K562 (cell line): ENCODE results near the gene GGACT. TPM values are rescaled to one million over a fixed set of nuclear protein-coding genes. Genes with fewer than 3 reads are reported as not detected.

ENCODE experiments used
- ATAC-seq: fragments of 200-7000 bp; cut with Tn5 transposase; 3 replicates; pipeline ENCODE4 v1.9.1; 2020; ENCODE audit warnings: moderate library complexity
- BruUV-seq: library from RNA; stranded (reverse); fragments of 400-500 nt; replicated peaks from 2 replicates; lab custom pipeline; 2021; lab: Mats Ljungman, UMichigan
- CTCF ChIA-PET: fragments of 300-600 bp; formaldehyde crosslinking; extraction: SDS; loops from one replicate; lab custom pipeline; 2021; ENCODE audit warnings: low intra/inter-chr PET ratio; lab: Yijun Ruan, JAX
- POLR2A ChIA-PET: fragments of 300-600, 350-650 bp; sonication (Branson Sonifier 250); formaldehyde crosslinking; extraction: SDS; loops from one replicate; lab custom pipeline; 2021; ENCODE audit warnings: antibody characterized with exemption, inconsistent platforms; lab: Yijun Ruan, JAX
- DNase-seq, 4 experiments: peaks; one replicate each; pipeline versions ENCODE4 v3.0.0 to v3.0.0-alpha.2; 2011 to 2018; ENCODE audit warnings: low spot score in 3 of 4, mixed read lengths in 3 of 4; ENCODE audit errors: extremely low read depth in 1 of 4
- FAIRE-seq: peaks from 2 replicates; lab custom pipeline; 2011; peaks lifted over from hg19 to GRCh38; lab: Jason Lieb, UNC
- H2AFZ ChIP-seq: 2 replicates; pipeline ENCODE4 v1.6.0; 2011; ENCODE audit warnings: low read depth, low read length, control low read depth, inconsistent platforms
- H3K27ac ChIP-seq: fragments of 200-600 bp; 3 replicates; pipeline ENCODE4 v1.8.0; 2011; ENCODE audit warnings: low read depth, mild to moderate bottlenecking, control low read depth, inconsistent platforms, low read length, moderate library complexity, mixed read lengths; ENCODE audit errors: extremely low read depth
- H3K27me3 ChIP-seq, 2 experiments: fragments of 300-600 bp in 1 of 2; 2 replicates in 1 of 2; 3 replicates in 1 of 2; pipeline versions ENCODE4 v1.6.0 to v1.8.0; 2011; ENCODE audit warnings: inconsistent platforms in 2 of 2, low read length in 2 of 2, mild to moderate bottlenecking in 1 of 2, mixed read lengths in 1 of 2, moderate library complexity in 1 of 2; ENCODE audit not compliant: control insufficient read depth in 2 of 2, insufficient read depth in 2 of 2
- H3K36me3 ChIP-seq: fragments of 300-600 bp; 3 replicates; pipeline ENCODE4 v1.8.0; 2011; ENCODE audit warnings: mild to moderate bottlenecking, low read length, inconsistent platforms; ENCODE audit not compliant: control insufficient read depth, insufficient read depth
- H3K4me1 ChIP-seq, 2 experiments: fragments of 200-600 bp in 1 of 2; replicated peaks in 1 of 2; 2 replicates in 1 of 2; 3 replicates in 1 of 2; pipeline versions ENCODE4 v1.5.1 to v1.8.0; 2011; ENCODE audit warnings: inconsistent platforms in 2 of 2, low read length in 2 of 2, mild to moderate bottlenecking in 1 of 2, mixed read lengths in 1 of 2, moderate library complexity in 1 of 2; ENCODE audit not compliant: control insufficient read depth in 2 of 2, insufficient read depth in 2 of 2
- H3K4me2 ChIP-seq: 2 replicates; pipeline ENCODE4 v1.6.1; 2011; ENCODE audit warnings: low read length, control low read depth, inconsistent platforms, mixed read lengths; ENCODE audit not compliant: insufficient read depth
- H3K4me3 ChIP-seq: fragments of 200-600 bp; sonication (generic), shearing (Covaris generic); 2 replicates; pipeline ENCODE4 v1.5.1; 2016; ENCODE audit warnings: control low read depth, inconsistent platforms
- H3K79me2 ChIP-seq: fragments of 200-600 bp; 3 replicates; pipeline ENCODE4 v1.8.0; 2011; ENCODE audit warnings: low read length, inconsistent platforms; ENCODE audit not compliant: control insufficient read depth, insufficient read depth
- H3K9ac ChIP-seq, 2 experiments: 2 replicates each; pipeline versions ENCODE4 v1.6.0 to v1.6.1; 2011; ENCODE audit warnings: low read depth in 2 of 2, low read length in 2 of 2, control low read depth in 1 of 2, inconsistent platforms in 1 of 2, mild to moderate bottlenecking in 1 of 2, mixed read lengths in 1 of 2; ENCODE audit not compliant: insufficient read depth in 1 of 2
- H3K9me1 ChIP-seq: one replicate; pipeline ENCODE4 v1.6.0; 2011; ENCODE audit warnings: inconsistent platforms, mild to moderate bottlenecking, low read length, moderate library complexity; ENCODE audit not compliant: control insufficient read depth, insufficient read depth
- H3K9me3 ChIP-seq: replicated peaks from 2 replicates; pipeline ENCODE4 v1.5.1; 2011; ENCODE audit warnings: low read depth, low read length, inconsistent platforms; ENCODE audit not compliant: control insufficient read depth, insufficient read depth
- H4K20me1 ChIP-seq: replicated peaks from 2 replicates; pipeline ENCODE4 v1.6.1; 2011; ENCODE audit warnings: low read length, inconsistent platforms, mixed read lengths; ENCODE audit not compliant: control insufficient read depth, insufficient read depth
- ARNT ChIP-seq, 2 experiments: fragments of 450-650 bp; IDR thresholded peaks; 2 replicates each; pipeline ENCODE4 v1.6.1; 2016; ENCODE audit warnings: mild to moderate bottlenecking in 1 of 2
- CREB5 ChIP-seq: fragments of 250-450 bp; sonication (Bioruptor Pico); IDR thresholded peaks from 2 replicates; pipeline ENCODE4 v1.5.0; 2020; ENCODE audit warnings: mild to moderate bottlenecking
- FOXJ3 ChIP-seq: sonication (generic); formaldehyde crosslinking; IDR thresholded peaks from 2 replicates; pipeline ENCODE4 v1.4.0; 2020; ENCODE audit warnings: mild to moderate bottlenecking, missing genetic modification reagents
- MTF1 ChIP-seq: fragments of 250-450 bp; sonication (Bioruptor Pico); IDR thresholded peaks from 2 replicates; pipeline ENCODE4 v1.9.0; 2021; ENCODE audit warnings: moderate library complexity, mild to moderate bottlenecking, inconsistent platforms, borderline replicate concordance
- MYNN ChIP-seq, 2 experiments: sonication (generic); formaldehyde crosslinking in 1 of 2; IDR thresholded peaks; 2 replicates each; pipeline versions ENCODE4 v1.5.0 to v1.6.1; 2016 to 2020; ENCODE audit warnings: antibody characterized with exemption in 1 of 2, missing genetic modification reagents in 1 of 2
- PCBP2 ChIP-seq: fragments of 200-400 bp; formaldehyde crosslinking; IDR thresholded peaks from 2 replicates; pipeline ENCODE4 v1.6.1; 2018; ENCODE audit warnings: low read length, low read depth, mild to moderate bottlenecking, moderate library complexity; ENCODE audit not compliant: poor library complexity, severe bottlenecking
- ZC3H11A ChIP-seq: IDR thresholded peaks from 2 replicates; pipeline ENCODE4 v1.6.1; 2012; ENCODE audit warnings: low read depth, low read length, improper control_type of control experiment
- ZNF507 ChIP-seq: conservative IDR thresholded peaks from 2 replicates; pipeline ENCODE4 v1.6.1; 2017; ENCODE audit warnings: missing genetic modification characterization, missing compliant biosample characterization
- whole genome bisulfite sequencing: fragments of 100-300 bp; shearing (Covaris generic); methylation state at CpG from one replicate; pipeline ENCODE4 v1.1.6; 2016; ENCODE audit warnings: low coverage, mixed read lengths; ENCODE audit not compliant: insufficient coverage; ENCODE audit errors: missing lambda C conversion rate; 5-methylcytosine and 5-hydroxymethylcytosine counted together
- in situ Hi-C: fragments of 300-500 bp; cut with MboI; formaldehyde crosslinking; loops from 4 replicates; pipeline ENCODE4 v1.15.0; 2018; ENCODE audit warnings: inconsistent platforms, mixed read lengths
- intact Hi-C: fragments of 100-400 bp; cut with micrococcal nuclease; formaldehyde crosslinking; loops from 2 replicates; pipeline ENCODE4 v1.14.2; 2022
- polyA plus RNA-seq, 8 experiments: library from polyadenylated mRNA; depleted of rRNA in 4 of 8; stranded (reverse) in 5 of 8; unstranded in 3 of 8; fragments of >200 nt; fragmentation: Nextera tagmentation in 2 of 8; fragmentation: Illumina TruSeq in 1 of 8; extraction: Ambion mirVana in 2 of 8; extraction: Trizol in 1 of 8; gene quantifications; 2 replicates each; pipeline versions ENCODE4 v1.2.1 to v1.2.3, GENCODE V29; 2011 to 2014; ENCODE audit warnings: inconsistent platforms in 1 of 8, missing spikeins in 1 of 8
- total RNA-seq, 7 experiments: library from RNA; depleted of rRNA in 6 of 7; stranded (reverse); fragments of >200 nt in 6 of 7; fragmentation: Illumina TruSeq in 2 of 7; extraction: Trizol in 2 of 7; gene quantifications; 2 replicates each; pipeline versions ENCODE4 v1.2.1 to v1.2.3, GENCODE V29; 2011 to 2021; ENCODE audit warnings: low replicate concordance in 1 of 7

GGACT gene
- total and polyA plus RNA-seq, 9 of the 15 experiments (the other 6 are each of a cell fraction or from before 2014, with no cell fraction given): 0.20 to 3.2 (median 1.7) TPM

GRCh38 chr13:100520936-100521850 is 67.4 kb downstream of the GGACT start:
- no peak overlapping the region for H2AFZ ChIP-seq
- no TSS peak for BruUV-seq
- in situ Hi-C loops: no loop called here
- 49% methylated on average over 13 of the region's 27 CpGs for WGBS
- no peak for DNase-seq
- intact Hi-C loops: no loop called here
- H3K79me2 ChIP-seq: no peaks in the 10 kb centered on the region
- H3K9me3 ChIP-seq: no peaks in the 10 kb centered on the region
- H3K27ac ChIP-seq: no peak overlapping the region
- no peaks in the 10 kb centered on the region for H3K4me1 ChIP-seq
- ATAC-seq: no peak
- H4K20me1 ChIP-seq: no peaks in the 10 kb centered on the region
- H3K9me1 ChIP-seq: no peaks in the 10 kb centered on the region
- H3K4me2 ChIP-seq: no peak overlapping the region
- no peaks in the 10 kb centered on the region for H3K36me3 ChIP-seq
- H3K27me3 ChIP-seq: no peaks in the 10 kb centered on the region
- TF ChIP-seq ZNF507: no peak
- no peak for TF ChIP-seq MYNN (IDR thresholded peaks at IDR 0.05)
- TF ChIP-seq MYNN (CRISPR knock-in tag; IDR thresholded peaks at IDR 0.05): no peak
- no peak for TF ChIP-seq PCBP2
- TF ChIP-seq MTF1: no peak
- TF ChIP-seq CREB5 (CRISPR knock-in tag): no peak
- TF ChIP-seq ARNT (IDR thresholded peaks at IDR 0.05): no peak
- no peak for TF ChIP-seq ZC3H11A
- TF ChIP-seq FOXJ3: no peak
- POLR2A ChIA-PET: no interaction called here
- FAIRE-seq: no peak
- no peak overlapping the region for H3K4me3 ChIP-seq
- no peak overlapping the region for H3K9ac ChIP-seq
- CTCF ChIA-PET: no interaction called here
